Measurements from ENCODE around the gene TMEM200A. TPM values are rescaled to one million over a fixed set of nuclear protein-coding genes. Genes with fewer than 3 reads are reported as not detected.

The TMEM200A gene
- total and polyA plus RNA-seq, 7 donors: 0.71 to 10.2 (median 4.4) TPM

- no peak for DNase-seq
- 79% methylated on average over 5 of the region's 5 CpGs for WGBS, 2 donors
- H3K36me3 ChIP-seq: no peaks in the 10 kb centered on the region
- intact Hi-C loops (cut with DNase I): no loop called here
- TF ChIP-seq POLR2A (IDR thresholded peaks at IDR 0.05): no peak
- no peak for TF ChIP-seq EP300 (IDR thresholded peaks at IDR 0.05)
- no peak for TF ChIP-seq CTCF (IDR thresholded peaks at IDR 0.05)
- TF ChIP-seq POLR2AphosphoS5 (IDR thresholded peaks at IDR 0.05): no peak
- no peaks in the 10 kb centered on the region for H3K9me3 ChIP-seq
- no peak overlapping the region for H3K4me3 ChIP-seq
- no peak overlapping the region for H3K27ac ChIP-seq
- H3K4me1 ChIP-seq: no peaks in the 10 kb centered on the region
- H3K27me3 ChIP-seq: no peaks in the 10 kb centered on the region
Measured at GRCh38 chr6:130466748-130467061, 100.9 kb downstream of the TMEM200A start.

- no peaks in the 10 kb centered on the region for H3K36me3 ChIP-seq
Measured at GRCh38 chr6:130467146-130468050, 101.6 kb downstream of the TMEM200A start.

GRCh38 chr6:130470766-130471165 lies 104.9 kb downstream of the TMEM200A start:
- no peaks in the 10 kb centered on the region for H3K27me3 ChIP-seq
- H3K9me3 ChIP-seq: no peaks in the 10 kb centered on the region
- no peak overlapping the region for H3K27ac ChIP-seq
- intact Hi-C loops (cut with DNase I): no loop called here
- WGBS, 2 donors: 81 to 85% methylated on average over 7 of the region's 7 CpGs
- H3K4me3 ChIP-seq: no peak overlapping the region
- H3K36me3 ChIP-seq: no peaks in the 10 kb centered on the region
- H3K4me1 ChIP-seq: no peaks in the 10 kb centered on the region
- no peak for TF ChIP-seq CTCF (IDR thresholded peaks at IDR 0.05)
- no peak for TF ChIP-seq EP300 (IDR thresholded peaks at IDR 0.05)
- no peak for TF ChIP-seq POLR2AphosphoS5 (IDR thresholded peaks at IDR 0.05)
- no peak for TF ChIP-seq POLR2A (IDR thresholded peaks at IDR 0.05)
- no peak for DNase-seq

More at GRCh38 chr6:130467146-130468050, 101.6 kb downstream of the TMEM200A start:
- TF ChIP-seq EP300 (IDR thresholded peaks at IDR 0.05): no peak
- TF ChIP-seq POLR2AphosphoS5 (IDR thresholded peaks at IDR 0.05): no peak
- no peak for TF ChIP-seq POLR2A (IDR thresholded peaks at IDR 0.05)
- no peak for TF ChIP-seq CTCF (IDR thresholded peaks at IDR 0.05)
- H3K9me3 ChIP-seq: no peaks in the 10 kb centered on the region
- H3K27ac ChIP-seq: no peak overlapping the region
- H3K4me3 ChIP-seq: no peak overlapping the region
- no peaks in the 10 kb centered on the region for H3K27me3 ChIP-seq
- DNase-seq: no peak
- 79 to 81% methylated on average over 1 of the region's 1 CpG for WGBS, 2 donors
- no peaks in the 10 kb centered on the region for H3K4me1 ChIP-seq
- intact Hi-C loops (cut with DNase I): no loop called here

GRCh38 chr6:130473886-130474285 lies 108.1 kb downstream of the TMEM200A start:
- Histone ChIP-seq H3K9me3 (no peaks in the 10 kb centered on the region), H3K36me3 (no peaks in the 10 kb centered on the region), H3K27ac (no peak overlapping the region), H3K27me3 (no peaks in the 10 kb centered on the region), H3K4me3 (no peak overlapping the region), H3K4me1 (no peaks in the 10 kb centered on the region)
- WGBS, 2 donors: 78 to 91% methylated on average over 5 of the region's 5 CpGs
- intact Hi-C loops (cut with DNase I): no loop called here
- TF ChIP-seq CTCF (IDR thresholded peaks at IDR 0.05): no peak
- TF ChIP-seq POLR2AphosphoS5 (IDR thresholded peaks at IDR 0.05): no peak
- TF ChIP-seq POLR2A (IDR thresholded peaks at IDR 0.05): no peak
- no peak for TF ChIP-seq EP300 (IDR thresholded peaks at IDR 0.05)
- DNase-seq: no peak

Measured in sigmoid colon (tissue), 7 donors.